Brain microvascular endothelial cell (primary cell): ENCODE results near the gene RHBDF2.
A peak's percentile ranks its signal among the peaks of the same experiment; 100 is the strongest.

Experiments used
- DNase-seq: peaks from one replicate; pipeline ENCODE4 v3.0.0-alpha.2; 2020
- H3K27ac ChIP-seq: fragments of 250-450 bp; sonication (Bioruptor Pico); 2 replicates; pipeline ENCODE4 v1.5.1; 2020; ENCODE audit warnings: mild to moderate bottlenecking, moderate library complexity
- H3K27me3 ChIP-seq: fragments of 250-450 bp; sonication (Bioruptor Pico); replicated peaks from 2 replicates; pipeline ENCODE4 v1.5.1; 2020; ENCODE audit warnings: mild to moderate bottlenecking
- H3K36me3 ChIP-seq: fragments of 250-450 bp; sonication (Bioruptor Pico); replicated peaks from 2 replicates; pipeline ENCODE4 v1.5.1; 2020; ENCODE audit warnings: mild to moderate bottlenecking
- H3K4me3 ChIP-seq: 2 replicates; pipeline ENCODE4 v1.5.1; 2011; ENCODE audit warnings: low read depth, mild to moderate bottlenecking, control low read depth, low read length, moderate library complexity
- CTCF ChIP-seq: IDR thresholded peaks from 2 replicates; pipeline ENCODE4 v1.5.1; 2011; ENCODE audit warnings: low read depth, mild to moderate bottlenecking, moderate library complexity, low read length, control low read depth, inconsistent platforms; ENCODE audit errors: missing control alignments
- in situ Hi-C: cut with HindIII; loops from 2 replicates; pipeline ENCODE4 v1.10.0; 2017; ENCODE audit warnings: low sequenced_read_pairs, low pct_ligation_motif_present

The RHBDF2 gene

GRCh38 chr17:76458580-76459490 is 42.4 kb downstream of the RHBDF2 start:
- peak; percentile 52 for DNase-seq
- Histone ChIP-seq H3K27me3 (no peaks in the 10 kb centered on the region), H3K36me3 (no peaks in the 10 kb centered on the region), H3K27ac (no peak overlapping the region), H3K4me3 (no peak overlapping the region)
- peak; percentile 86 for TF ChIP-seq CTCF
- in situ Hi-C loops = no loop called here

- TF ChIP-seq CTCF = no peak
- H3K27ac ChIP-seq = no peak overlapping the region
- in situ Hi-C loops = no loop called here
- no peak overlapping the region for H3K4me3 ChIP-seq
- DNase-seq = no peak
- no peaks in the 10 kb centered on the region for H3K36me3 ChIP-seq
- no peaks in the 10 kb centered on the region for H3K27me3 ChIP-seq
Observed at GRCh38 chr17:76453431-76453743, 47.8 kb downstream of the RHBDF2 start.

DNA sequence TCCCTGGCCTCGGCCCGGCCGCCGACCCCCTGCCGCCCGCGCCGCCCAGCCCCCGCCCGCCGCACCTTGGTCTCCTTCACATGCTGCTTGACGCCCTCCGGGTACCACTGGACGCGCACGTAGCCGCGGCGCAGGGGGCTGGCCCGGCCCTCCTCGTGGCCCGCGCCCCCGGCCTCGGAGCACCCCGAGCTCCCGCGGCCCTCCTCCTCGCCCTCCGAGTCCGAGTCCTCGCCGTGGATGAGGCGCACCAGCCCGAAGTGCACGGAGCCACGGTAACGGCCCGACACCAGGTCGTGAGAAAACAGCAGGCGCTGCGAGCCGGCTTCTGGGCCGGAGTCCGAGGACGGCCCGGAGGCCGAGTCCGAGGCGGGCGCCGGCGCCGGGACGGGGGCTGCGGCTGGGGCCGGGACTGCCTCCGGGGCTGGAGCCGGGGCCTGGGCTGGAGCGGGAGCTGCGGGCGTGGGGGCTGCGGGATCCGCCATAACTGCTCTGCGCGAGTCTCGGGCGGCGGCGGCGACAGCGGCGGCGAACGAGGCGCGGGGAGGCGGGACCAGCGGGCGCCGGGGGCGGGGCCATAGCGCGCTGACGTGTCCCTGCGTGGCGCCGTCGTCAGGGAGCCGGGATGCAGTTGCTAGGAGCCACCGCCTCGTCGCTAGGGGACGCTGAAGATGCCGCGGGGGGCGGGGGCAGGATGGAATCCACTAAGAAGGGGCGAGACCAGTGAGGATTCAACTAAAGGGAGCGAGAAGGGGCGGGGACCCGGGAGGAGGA is 48.4 kb downstream of the RHBDF2 start, which contains the start of gene UBE2O:
UBE2O (minus strand) TSS at position 493 of the 771 bp plus-strand sequence; CDS start at position 482, 11 bp downstream.
- H3K27ac ChIP-seq = peak within 1 kb of the TSS; percentile 74
- H3K27me3 ChIP-seq = no peaks in the 10 kb centered on the region
- TF ChIP-seq CTCF = peak; percentile 54
- H3K4me3 ChIP-seq = peak within 1 kb of the TSS; percentile 74
- H3K36me3 ChIP-seq = no peaks in the 10 kb centered on the region
- in situ Hi-C loops = no loop called here
- DNase-seq = peak; percentile 74

DNA sequence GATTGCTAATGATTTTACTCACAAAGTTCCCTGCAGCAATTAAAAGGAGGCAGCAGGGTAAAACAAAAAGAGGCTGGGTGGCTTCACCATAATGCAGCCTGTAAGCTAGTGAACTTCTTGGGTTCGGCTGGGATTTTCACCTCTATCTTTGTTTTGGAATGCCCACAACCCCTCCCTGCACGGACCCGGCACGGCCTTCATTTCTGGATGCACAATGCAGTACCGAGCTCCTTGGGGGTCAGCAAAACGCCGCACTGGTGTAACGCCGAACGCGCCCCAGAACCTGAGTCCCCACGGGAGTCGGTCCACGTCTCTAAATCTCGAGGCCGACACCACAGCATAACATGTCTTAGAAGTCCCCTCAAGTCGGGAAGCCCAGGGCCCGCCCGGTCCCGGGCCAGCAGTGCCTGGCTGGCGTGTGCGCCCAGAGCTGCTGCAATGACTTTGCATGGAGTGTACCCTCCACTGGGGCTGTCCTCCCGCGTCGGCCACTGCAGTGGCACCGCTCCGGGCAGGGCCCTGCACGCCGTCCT is 49.0 kb downstream of the RHBDF2 start:
- DNase-seq = no peak
- no peak for TF ChIP-seq CTCF
- H3K4me3 ChIP-seq = peak overlapping the region; percentile 74
- H3K36me3 ChIP-seq = no peaks in the 10 kb centered on the region
- in situ Hi-C loops = no loop called here
- no peaks in the 10 kb centered on the region for H3K27me3 ChIP-seq
- no peak overlapping the region for H3K27ac ChIP-seq

GRCh38 chr17:76451506-76451905 is 49.7 kb downstream of the RHBDF2 start:
- no peak for DNase-seq
- Histone ChIP-seq H3K4me3 (peak overlapping the region; percentile 74), H3K36me3 (no peaks in the 10 kb centered on the region), H3K27me3 (no peaks in the 10 kb centered on the region), H3K27ac (no peak overlapping the region)
- TF ChIP-seq CTCF = no peak
- in situ Hi-C loops = no loop called here
